GM23338 (cell line): ENCODE measurements around the gene GAD1. TPM values are rescaled to one million over a fixed set of nuclear protein-coding genes. Genes with fewer than 3 reads are reported as not detected.

Experiments used
- ATAC-seq: fragments of 200-7000 bp; cut with Tn5 transposase; 3 replicates; pipeline ENCODE4 v1.9.1; 2020
- DNase-seq: peaks from one replicate; pipeline ENCODE4 v3.0.0-alpha.2; 2015; ENCODE audit warnings: low spot score
- H2AFZ ChIP-seq: fragments of 200-600 bp; sonication (generic); 2 replicates; pipeline ENCODE4 v1.8.0; 2016; ENCODE audit warnings: antibody characterized with exemption, mild to moderate bottlenecking, moderate library complexity
- H3F3A ChIP-seq: fragments of 200-600 bp; sonication (generic); replicated peaks from 2 replicates; pipeline ENCODE4 v1.8.0; 2017; ENCODE audit warnings: antibody characterized with exemption, mixed run types, low read depth
- H3K27ac ChIP-seq: fragments of 200-600 bp; sonication (generic); 2 replicates; pipeline ENCODE4 v1.6.1; 2016; ENCODE audit warnings: low read depth
- H3K27me3 ChIP-seq: fragments of 200-600 bp; sonication (generic); 2 replicates; pipeline ENCODE4 v1.8.0; 2016; ENCODE audit warnings: mild to moderate bottlenecking, mixed run types, moderate library complexity; ENCODE audit not compliant: insufficient read depth
- H3K36me3 ChIP-seq: fragments of 200-600 bp; sonication (generic); 2 replicates; pipeline ENCODE4 v1.8.0; 2016; ENCODE audit warnings: mild to moderate bottlenecking; ENCODE audit not compliant: insufficient read depth
- H3K4me1 ChIP-seq: fragments of 200-600 bp; sonication (generic); 2 replicates; pipeline ENCODE4 v1.8.0; 2016; ENCODE audit warnings: mild to moderate bottlenecking, moderate library complexity; ENCODE audit not compliant: insufficient read depth
- H3K4me2 ChIP-seq: fragments of 200-600 bp; sonication (generic); 2 replicates; pipeline ENCODE4 v1.7.1; 2017; ENCODE audit warnings: mixed run types
- H3K4me3 ChIP-seq: fragments of 200-600 bp; sonication (generic); 2 replicates; pipeline ENCODE4 v1.6.1; 2016; ENCODE audit warnings: mixed run types
- H3K79me2 ChIP-seq: fragments of 200-600 bp; sonication (generic); replicated peaks from 2 replicates; pipeline ENCODE4 v1.8.0; 2017; ENCODE audit warnings: mild to moderate bottlenecking; ENCODE audit not compliant: insufficient read depth
- H3K9me2 ChIP-seq: fragments of 200-600 bp; sonication (generic); 2 replicates; pipeline ENCODE4 v1.8.0; 2017; ENCODE audit not compliant: insufficient read depth
- H4K20me1 ChIP-seq: fragments of 200-600 bp; sonication (generic); replicated peaks from 2 replicates; pipeline ENCODE4 v1.8.0; 2017; ENCODE audit warnings: mild to moderate bottlenecking; ENCODE audit not compliant: insufficient read depth
- H3K27ac Mint-ChIP-seq: 2 replicates; pipeline ENCODE4 v1.8.0; 2020; ENCODE audit warnings: inconsistent platforms, mild to moderate bottlenecking, moderate library complexity, mixed read lengths
- H3K27me3 Mint-ChIP-seq: 3 replicates; pipeline ENCODE4 v1.8.0; 2022; ENCODE audit warnings: low read depth, mild to moderate bottlenecking, moderate library complexity, mixed read lengths, inconsistent platforms; ENCODE audit not compliant: insufficient read depth, poor library complexity
- H3K36me3 Mint-ChIP-seq: 3 replicates; pipeline ENCODE4 v1.8.0; 2021; ENCODE audit warnings: low read depth, mild to moderate bottlenecking, inconsistent platforms, moderate library complexity, mixed read lengths
- H3K4me1 Mint-ChIP-seq: 3 replicates; pipeline ENCODE4 v1.8.0; 2020; ENCODE audit warnings: mild to moderate bottlenecking, inconsistent platforms, mixed read lengths
- H3K4me3 Mint-ChIP-seq: 3 replicates; pipeline ENCODE4 v1.8.0; 2021; ENCODE audit warnings: moderate library complexity, mild to moderate bottlenecking, inconsistent platforms, mixed read lengths
- H3K9me3 Mint-ChIP-seq: 3 replicates; pipeline ENCODE4 v1.8.0; 2020; ENCODE audit warnings: moderate library complexity, mild to moderate bottlenecking, inconsistent platforms, mixed read lengths
- CREB1 ChIP-seq: fragments of 250-450 bp; sonication (Bioruptor Pico); IDR thresholded peaks from 2 replicates; pipeline ENCODE4 v1.5.0; 2020; ENCODE audit warnings: low read depth, mild to moderate bottlenecking, moderate library complexity
- EZH2 ChIP-seq: fragments of 200-600 bp; sonication (generic); IDR thresholded peaks from one replicate; pipeline ENCODE4 v1.8.0; 2017; ENCODE audit warnings: antibody characterized with exemption, mild to moderate bottlenecking, low read depth; ENCODE audit not compliant: unreplicated experiment
- EZH2phosphoT487 ChIP-seq: fragments of 200-600 bp; sonication (generic); IDR thresholded peaks from one replicate; pipeline ENCODE4 v1.8.1; 2018; ENCODE audit warnings: antibody characterized with exemption; ENCODE audit not compliant: unreplicated experiment
- JUNB ChIP-seq: IDR thresholded peaks from one replicate; pipeline ENCODE4 v1.6.1; 2016; ENCODE audit warnings: antibody characterized with exemption; ENCODE audit not compliant: unreplicated experiment
- STAT1 ChIP-seq: IDR thresholded peaks from one replicate; pipeline ENCODE4 v1.6.1; 2016; ENCODE audit warnings: antibody characterized with exemption; ENCODE audit not compliant: unreplicated experiment
- ZNF114 ChIP-seq: fragments of 250-450 bp; sonication (Bioruptor Pico); IDR thresholded peaks from 2 replicates; pipeline ENCODE4 v1.5.0; 2020; ENCODE audit warnings: mild to moderate bottlenecking, moderate library complexity
- ZNF331 ChIP-seq: fragments of 250-450 bp; sonication (Bioruptor Pico); IDR thresholded peaks from 2 replicates; pipeline ENCODE4 v1.5.0; 2020; ENCODE audit warnings: low read depth, mild to moderate bottlenecking, moderate library complexity
- polyA plus RNA-seq: library from polyadenylated mRNA; unstranded; fragments of >200 nt; fragmentation: Nextera tagmentation; extraction: Ambion mirVana; gene quantifications from 2 replicates; pipeline ENCODE4 v1.2.1, GENCODE V29; 2016
- total RNA-seq: library from RNA; depleted of rRNA; stranded (reverse); fragments of >200 nt; shearing (Covaris generic); gene quantifications from 2 replicates; pipeline ENCODE4 v1.2.3, GENCODE V29; 2014
- TF ChIP-seq, protein P1 (sequence below): fragments of 250-450 bp; sonication (Bioruptor Pico); IDR thresholded peaks from 2 replicates; pipeline ENCODE4 v1.5.0; 2020; ENCODE audit warnings: mild to moderate bottlenecking, moderate library complexity
- TF ChIP-seq, protein P2 (sequence below): IDR thresholded peaks from 2 replicates; pipeline ENCODE4 v1.6.1; 2016; ENCODE audit warnings: antibody characterized with exemption

GAD1 gene
- total and polyA plus RNA-seq, 2 experiments from 2014 or later, result 0.17 to 0.34 TPM

DNA sequence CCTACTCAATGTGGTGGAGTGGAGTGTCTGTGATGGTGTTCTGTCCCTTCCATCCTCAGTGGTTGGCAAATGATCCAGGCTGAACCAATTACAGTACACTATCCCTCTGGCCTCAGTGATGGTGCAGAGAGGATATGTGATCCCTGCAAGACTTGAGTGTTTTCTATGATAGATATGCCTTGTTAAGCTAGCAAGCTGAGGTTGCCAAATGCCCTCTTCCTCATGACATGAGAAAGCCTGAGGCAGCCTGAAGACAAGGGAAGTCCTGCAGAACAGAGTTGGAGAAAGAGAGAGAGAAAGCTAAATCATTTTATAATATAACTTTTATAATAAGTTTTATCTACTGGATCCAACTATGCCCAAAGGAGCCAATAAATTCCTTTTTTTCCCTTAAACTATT is 70.8 kb downstream of the GAD1 start (continued):
- TF ChIP-seq, protein P1, sequence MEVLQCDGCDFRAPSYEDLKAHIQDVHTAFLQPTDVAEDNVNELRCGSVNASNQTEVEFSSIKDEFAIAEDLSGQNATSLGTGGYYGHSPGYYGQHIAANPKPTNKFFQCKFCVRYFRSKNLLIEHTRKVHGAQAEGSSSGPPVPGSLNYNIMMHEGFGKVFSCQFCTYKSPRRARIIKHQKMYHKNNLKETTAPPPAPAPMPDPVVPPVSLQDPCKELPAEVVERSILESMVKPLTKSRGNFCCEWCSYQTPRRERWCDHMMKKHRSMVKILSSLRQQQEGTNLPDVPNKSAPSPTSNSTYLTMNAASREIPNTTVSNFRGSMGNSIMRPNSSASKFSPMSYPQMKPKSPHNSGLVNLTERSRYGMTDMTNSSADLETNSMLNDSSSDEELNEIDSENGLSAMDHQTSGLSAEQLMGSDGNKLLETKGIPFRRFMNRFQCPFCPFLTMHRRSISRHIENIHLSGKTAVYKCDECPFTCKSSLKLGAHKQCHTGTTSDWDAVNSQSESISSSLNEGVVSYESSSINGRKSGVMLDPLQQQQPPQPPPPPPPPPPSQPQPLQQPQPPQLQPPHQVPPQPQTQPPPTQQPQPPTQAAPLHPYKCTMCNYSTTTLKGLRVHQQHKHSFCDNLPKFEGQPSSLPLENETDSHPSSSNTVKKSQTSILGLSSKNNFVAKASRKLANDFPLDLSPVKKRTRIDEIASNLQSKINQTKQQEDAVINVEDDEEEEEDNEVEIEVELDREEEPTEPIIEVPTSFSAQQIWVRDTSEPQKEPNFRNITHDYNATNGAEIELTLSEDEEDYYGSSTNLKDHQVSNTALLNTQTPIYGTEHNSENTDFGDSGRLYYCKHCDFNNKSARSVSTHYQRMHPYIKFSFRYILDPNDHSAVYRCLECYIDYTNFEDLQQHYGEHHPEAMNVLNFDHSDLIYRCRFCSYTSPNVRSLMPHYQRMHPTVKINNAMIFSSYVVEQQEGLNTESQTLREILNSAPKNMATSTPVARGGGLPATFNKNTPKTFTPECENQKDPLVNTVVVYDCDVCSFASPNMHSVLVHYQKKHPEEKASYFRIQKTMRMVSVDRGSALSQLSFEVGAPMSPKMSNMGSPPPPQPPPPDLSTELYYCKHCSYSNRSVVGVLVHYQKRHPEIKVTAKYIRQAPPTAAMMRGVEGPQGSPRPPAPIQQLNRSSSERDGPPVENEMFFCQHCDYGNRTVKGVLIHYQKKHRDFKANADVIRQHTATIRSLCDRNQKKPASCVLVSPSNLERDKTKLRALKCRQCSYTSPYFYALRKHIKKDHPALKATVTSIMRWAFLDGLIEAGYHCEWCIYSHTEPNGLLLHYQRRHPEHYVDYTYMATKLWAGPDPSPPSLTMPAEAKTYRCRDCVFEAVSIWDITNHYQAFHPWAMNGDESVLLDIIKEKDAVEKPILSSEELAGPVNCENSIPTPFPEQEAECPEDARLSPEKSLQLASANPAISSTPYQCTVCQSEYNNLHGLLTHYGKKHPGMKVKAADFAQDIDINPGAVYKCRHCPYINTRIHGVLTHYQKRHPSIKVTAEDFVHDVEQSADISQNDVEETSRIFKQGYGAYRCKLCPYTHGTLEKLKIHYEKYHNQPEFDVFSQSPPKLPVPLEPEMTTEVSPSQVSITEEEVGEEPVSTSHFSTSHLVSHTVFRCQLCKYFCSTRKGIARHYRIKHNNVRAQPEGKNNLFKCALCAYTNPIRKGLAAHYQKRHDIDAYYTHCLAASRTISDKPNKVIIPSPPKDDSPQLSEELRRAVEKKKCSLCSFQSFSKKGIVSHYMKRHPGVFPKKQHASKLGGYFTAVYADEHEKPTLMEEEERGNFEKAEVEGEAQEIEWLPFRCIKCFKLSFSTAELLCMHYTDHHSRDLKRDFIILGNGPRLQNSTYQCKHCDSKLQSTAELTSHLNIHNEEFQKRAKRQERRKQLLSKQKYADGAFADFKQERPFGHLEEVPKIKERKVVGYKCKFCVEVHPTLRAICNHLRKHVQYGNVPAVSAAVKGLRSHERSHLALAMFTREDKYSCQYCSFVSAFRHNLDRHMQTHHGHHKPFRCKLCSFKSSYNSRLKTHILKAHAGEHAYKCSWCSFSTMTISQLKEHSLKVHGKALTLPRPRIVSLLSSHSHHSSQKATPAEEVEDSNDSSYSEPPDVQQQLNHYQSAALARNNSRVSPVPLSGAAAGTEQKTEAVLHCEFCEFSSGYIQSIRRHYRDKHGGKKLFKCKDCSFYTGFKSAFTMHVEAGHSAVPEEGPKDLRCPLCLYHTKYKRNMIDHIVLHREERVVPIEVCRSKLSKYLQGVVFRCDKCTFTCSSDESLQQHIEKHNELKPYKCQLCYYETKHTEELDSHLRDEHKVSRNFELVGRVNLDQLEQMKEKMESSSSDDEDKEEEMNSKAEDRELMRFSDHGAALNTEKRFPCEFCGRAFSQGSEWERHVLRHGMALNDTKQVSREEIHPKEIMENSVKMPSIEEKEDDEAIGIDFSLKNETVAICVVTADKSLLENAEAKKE (CRISPR knock-in tag), result no peak
- TF ChIP-seq CREB1 (CRISPR knock-in tag) (no peak), EZH2phosphoT487 (no peak), ZNF114 (no peak), STAT1 (no peak)

DNA sequence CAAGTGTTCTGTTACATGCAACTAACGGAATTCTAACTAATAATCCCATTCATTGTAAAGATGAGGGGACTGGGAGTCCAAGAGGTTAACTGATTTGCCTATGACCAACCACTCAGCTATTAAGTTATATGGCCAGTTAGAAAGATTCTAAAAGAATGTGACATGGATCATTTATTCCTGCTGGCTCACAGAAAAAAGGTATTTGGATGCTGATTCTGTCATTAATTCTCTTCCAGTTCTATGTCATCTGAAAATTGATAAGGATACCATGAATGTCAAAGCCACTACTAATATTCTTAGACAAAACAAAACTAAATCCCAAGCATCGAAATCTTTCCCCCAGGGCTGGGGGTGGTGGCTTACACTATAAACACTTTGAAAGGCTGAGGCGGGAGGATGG is 71.2 kb downstream of the GAD1 start:
- Histone ChIP-seq H3K4me3 (no peak overlapping the region), H4K20me1 (no peaks in the 10 kb centered on the region), H3K36me3 (no peaks in the 10 kb centered on the region), H3K4me1 (peaks cover 12% of the 10 kb centered on the region), H3K9me2 (0 out of 2 replicates have a peak, but pooled peaks cover 7% of the 10 kb centered on the region), H3K79me2 (no peaks in the 10 kb centered on the region), H3K27me3 (no peaks in the 10 kb centered on the region), H3K27ac (no peak overlapping the region), H3K4me2 (no peak overlapping the region), H3F3A (no peaks in the 10 kb centered on the region), H2AFZ (no peak overlapping the region)
- Mint-ChIP-seq H3K9me3 (no peaks in the 10 kb centered on the region), H3K36me3 (no peaks in the 10 kb centered on the region), H3K4me1 (peaks cover 15% of the 10 kb centered on the region), H3K27ac (no peak overlapping the region), H3K4me3 (no peak overlapping the region), H3K27me3 (no peaks in the 10 kb centered on the region)
- ATAC-seq, result no peak
- DNase-seq, result no peak
- TF ChIP-seq EZH2phosphoT487 (no peak), JUNB (no peak), EZH2 (no peak), ZNF331 (no peak), STAT1 (no peak)
- TF ChIP-seq, protein P2, sequence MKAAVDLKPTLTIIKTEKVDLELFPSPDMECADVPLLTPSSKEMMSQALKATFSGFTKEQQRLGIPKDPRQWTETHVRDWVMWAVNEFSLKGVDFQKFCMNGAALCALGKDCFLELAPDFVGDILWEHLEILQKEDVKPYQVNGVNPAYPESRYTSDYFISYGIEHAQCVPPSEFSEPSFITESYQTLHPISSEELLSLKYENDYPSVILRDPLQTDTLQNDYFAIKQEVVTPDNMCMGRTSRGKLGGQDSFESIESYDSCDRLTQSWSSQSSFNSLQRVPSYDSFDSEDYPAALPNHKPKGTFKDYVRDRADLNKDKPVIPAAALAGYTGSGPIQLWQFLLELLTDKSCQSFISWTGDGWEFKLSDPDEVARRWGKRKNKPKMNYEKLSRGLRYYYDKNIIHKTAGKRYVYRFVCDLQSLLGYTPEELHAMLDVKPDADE, result no peak
- TF ChIP-seq, protein P1 (CRISPR knock-in tag), result no peak
